Neural progenitor cell (in vitro differentiated cells): ENCODE results near the gene ANKRD31.

Source experiments
- CTCF ChIP-seq: fragments of 200-600 bp; sonication (generic); IDR thresholded peaks from 2 replicates; pipeline ENCODE4 v1.5.1; 2017; ENCODE audit warnings: antibody characterized with exemption, mild to moderate bottlenecking
- EZH2 ChIP-seq: fragments of 200-600 bp; sonication (generic); IDR thresholded peaks from 2 replicates; pipeline ENCODE4 v1.6.1; 2017; ENCODE audit warnings: antibody characterized with exemption, mild to moderate bottlenecking, moderate library complexity
- EZH2phosphoT487 ChIP-seq: fragments of 200-600 bp; sonication (generic); IDR thresholded peaks from 2 replicates; pipeline ENCODE4 v1.6.1; 2017; ENCODE audit warnings: antibody characterized with exemption

- TF ChIP-seq CTCF (no peak), EZH2phosphoT487 (no peak), EZH2 (no peak)
These were observed 49.6 kb upstream of the ANKRD31 start for GRCh38 chr5:75286211-75286773.
